Tongue (tissue), 2 donors: ENCODE results near the gene IRF6. TPM values are rescaled to one million over a fixed set of nuclear protein-coding genes. Genes with fewer than 3 reads are reported as not detected.
"Not testable (repeated sequence)": the region's sequence is repeated elsewhere in the genome, so short reads cannot be mapped to it uniquely, and the experiment has no call there.

Source experiments
- DNase-seq: peaks from one replicate; pipeline ENCODE4 v3.0.0-alpha.2; 2015
- total RNA-seq: library from RNA; depleted of rRNA; stranded (reverse); fragments of >200 nt; gene quantifications from one replicate; pipeline ENCODE4 v1.2.3, GENCODE V29; 2014

Gene IRF6
- total RNA-seq, 1 donor from 2014 or later, result 19.4 TPM

DNA sequence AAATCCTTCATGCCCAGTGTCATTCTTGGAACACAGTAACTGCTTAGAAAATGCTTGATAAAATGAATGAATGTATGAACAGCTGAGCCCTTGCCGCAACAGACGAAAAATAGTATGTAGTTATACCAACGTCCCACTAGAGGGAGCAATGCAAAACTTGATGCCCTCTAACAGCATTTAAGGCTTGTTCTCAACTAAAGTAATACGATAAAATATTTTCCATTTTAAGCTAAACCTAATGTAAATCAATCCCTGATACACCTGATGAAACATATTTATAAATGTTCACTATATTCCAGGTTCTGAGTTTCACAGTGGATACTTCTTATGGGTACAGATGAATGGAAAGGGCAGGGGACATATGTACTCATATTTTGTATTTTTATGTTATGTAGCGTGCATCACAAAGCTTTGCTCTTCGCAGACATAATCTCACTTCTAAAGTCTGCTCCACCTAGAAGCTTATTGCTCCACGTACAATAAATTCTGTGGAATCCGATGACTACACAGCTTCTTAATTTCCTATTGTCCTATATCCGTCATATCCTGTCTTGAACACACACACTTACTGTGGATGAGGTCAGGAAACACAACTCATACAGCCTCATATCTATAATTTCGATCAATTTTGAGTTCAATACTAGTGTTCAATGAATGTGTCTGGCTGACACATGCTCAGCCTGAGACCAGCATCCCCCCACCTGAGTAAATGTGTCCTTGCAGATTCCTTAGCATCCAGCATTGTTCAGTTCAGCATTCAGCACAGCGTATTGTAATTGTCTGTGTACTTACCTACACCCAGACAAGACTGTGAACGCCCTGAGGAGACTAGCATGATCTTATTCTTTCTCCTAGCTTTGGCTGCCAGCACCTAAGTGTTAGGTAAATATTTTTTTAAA lies 17.4 kb upstream of the IRF6 start:
- peak; percentile 79 for DNase-seq

DNA sequence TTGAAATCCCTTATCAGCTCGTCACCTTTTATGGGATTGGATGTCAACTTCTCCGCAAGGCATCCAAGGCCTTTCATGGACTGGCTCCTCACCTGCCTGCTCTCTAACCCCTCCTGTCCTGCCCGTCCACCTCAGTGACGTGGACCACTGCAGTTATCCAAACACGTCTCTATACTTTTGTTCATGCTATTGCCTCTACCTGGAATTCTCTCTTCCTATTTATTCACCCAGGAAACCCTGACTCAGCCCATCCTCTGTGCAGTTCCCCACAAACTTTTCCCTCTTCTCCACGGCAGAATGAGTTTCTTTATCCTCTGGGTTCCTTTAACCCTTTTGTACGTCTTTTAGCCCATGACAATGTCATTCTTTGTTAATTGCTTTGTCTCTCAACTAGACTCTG lies 16.8 kb upstream of the IRF6 start:
- DNase-seq, result no peak

DNA sequence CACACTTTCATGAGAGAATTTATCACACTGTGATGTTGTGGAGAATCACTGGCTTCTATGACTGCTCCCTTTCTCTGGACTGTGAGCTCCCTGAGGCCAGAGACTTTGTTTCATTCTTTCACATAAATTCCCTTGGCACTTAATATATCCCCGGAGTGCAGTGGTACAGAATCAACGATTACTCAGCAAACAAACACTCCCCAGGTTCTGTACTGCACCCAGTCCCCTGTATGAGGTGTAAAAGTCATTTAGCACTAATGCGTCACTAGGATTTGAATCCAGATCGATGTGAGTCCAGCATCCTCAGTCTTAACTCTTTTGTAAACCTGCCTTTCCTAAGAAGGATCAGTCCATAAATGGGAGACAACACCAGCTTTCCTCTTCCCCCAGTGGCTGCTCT lies 15.0 kb upstream of the IRF6 start:
- DNase-seq, result no peak

DNA sequence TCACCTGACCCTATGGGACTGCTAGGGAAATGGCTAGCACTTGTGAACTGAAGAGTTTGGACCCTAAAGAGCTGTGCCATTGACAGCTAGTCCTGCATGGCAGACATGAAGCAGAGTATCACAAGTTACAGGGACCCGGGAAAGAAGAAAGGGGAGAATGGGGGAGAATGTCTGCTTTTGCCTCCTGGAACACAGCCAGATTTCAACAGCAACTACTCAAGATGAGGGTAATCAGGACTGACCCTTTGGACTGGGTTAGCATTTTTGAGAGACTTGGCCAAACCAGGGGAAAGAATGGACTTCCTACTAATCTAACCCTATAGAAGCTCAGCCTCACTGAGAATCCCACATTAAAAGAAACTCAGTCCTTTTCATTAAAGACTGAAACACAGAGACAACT lies 13.1 kb upstream of the IRF6 start:
- DNase-seq, result no peak

DNA sequence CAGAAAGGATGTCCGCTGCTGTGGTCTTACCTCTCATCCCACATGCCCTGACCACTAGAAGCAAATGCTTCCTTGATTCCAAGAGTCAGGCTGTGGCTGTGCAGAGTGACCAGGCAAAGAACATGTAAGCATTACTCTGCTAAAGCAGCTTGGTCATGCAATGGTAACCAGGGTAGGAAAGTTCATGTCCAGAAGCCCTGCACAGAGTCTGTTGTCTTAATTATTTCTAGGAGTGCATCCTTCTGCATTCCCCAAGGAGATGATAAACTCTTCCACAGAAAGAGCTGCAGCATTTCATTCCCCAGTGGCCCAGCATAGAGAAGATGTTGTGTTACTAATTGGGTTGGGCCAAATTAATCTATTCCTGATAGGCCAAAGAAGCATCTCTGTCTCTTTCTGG lies 11.7 kb upstream of the IRF6 start:
- DNase-seq, result no peak

DNA sequence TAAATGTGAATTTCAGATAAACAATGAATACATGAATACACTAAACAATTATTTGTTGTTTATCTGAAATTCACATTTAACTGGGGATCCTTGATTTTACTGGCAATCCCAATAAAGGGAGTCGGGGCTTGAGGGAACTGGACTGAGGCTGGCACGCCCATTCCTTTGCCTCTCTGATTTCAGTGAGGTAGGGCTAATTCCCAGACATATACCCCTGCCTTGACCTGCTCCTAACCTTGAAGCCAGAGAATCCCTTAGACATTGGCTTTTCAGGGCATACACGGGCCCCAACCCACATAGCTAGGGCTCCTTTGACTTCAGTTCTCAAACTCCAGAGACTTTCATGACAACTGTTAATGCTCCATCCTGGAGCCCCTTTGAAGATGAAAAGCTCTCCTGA lies 11.0 kb upstream of the IRF6 start:
- no peak for DNase-seq

DNA sequence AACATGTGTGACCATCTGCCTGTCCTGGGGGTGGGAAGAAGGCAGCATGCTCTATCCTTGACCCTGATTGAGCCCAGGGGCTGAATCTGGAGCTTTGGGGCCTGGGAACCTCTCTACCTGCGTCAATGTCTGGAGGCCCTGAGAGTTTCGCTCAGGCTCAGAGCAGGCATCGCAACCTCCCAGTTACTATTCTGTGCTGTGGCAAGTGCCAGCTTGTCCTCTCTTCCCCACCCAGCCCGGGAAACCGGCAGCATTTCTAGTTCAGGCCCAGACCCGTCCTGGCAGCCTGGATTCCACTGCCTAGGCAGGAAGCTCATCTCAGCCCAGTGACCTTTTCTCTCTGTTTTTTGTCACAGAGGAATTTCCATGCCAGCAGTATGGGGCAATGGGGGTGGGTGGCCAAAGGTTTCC lies 10.0 kb upstream of the IRF6 start:
- DNase-seq, result peak; percentile 75

DNA sequence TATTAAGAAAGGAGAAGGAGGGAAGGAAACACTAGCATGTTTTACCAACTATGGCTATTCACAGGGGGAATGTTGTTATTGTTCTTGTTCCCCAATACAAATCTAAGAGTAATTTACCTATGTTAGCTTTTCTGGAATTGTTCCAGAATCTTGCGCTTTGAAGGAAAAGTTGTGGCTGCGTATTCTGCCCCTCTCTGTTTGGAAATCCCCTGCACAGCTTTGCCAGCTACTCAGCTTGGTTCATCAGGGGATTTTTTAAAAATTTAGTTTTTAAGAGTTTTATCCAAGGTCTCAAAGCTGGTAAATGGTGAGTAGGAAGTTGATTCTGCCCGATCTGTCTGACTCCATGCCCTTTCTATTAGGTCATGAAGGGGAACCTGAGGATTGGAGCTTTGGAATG lies 9.5 kb upstream of the IRF6 start:
- no peak for DNase-seq

DNA sequence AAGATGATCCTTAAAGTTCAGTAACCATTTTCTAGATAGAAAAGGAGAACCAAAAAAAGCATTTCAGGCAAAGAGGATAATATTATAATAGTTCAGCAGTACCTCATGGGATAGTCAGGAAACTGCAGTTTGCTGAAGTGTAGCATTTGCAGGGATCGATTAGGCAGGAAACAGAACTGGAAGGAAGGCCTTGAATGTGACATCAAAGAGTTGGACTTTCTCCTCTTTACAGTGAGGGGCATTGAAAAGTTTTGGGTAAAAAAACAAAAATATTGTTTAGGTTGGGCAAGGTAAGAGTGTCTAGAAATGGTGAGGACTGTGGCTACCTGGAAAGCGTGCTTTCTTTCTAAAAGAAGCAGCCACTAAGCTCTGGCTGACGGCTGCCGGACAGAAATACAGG lies 8.0 kb upstream of the IRF6 start:
- no peak for DNase-seq

DNA sequence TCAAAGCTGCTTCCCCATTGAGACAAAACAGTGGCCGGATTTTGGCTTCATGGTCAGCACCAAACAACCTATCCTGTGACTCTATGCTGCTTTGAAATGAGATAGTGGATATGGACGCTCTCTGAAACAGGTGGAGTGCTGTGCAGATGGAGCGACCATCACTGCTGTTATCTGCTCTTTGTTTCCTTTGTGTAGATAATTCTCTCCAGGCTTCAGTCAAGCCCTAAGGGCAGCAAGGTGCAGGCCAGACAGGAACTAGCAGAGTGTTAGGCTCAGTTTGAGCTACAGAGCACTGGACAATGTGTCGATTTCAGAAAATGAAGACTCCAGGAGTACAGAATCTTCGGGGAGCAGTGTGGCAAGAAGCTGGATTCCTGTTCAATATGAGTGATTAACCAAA lies 4.8 kb upstream of the IRF6 start:
- DNase-seq, result no peak

DNA sequence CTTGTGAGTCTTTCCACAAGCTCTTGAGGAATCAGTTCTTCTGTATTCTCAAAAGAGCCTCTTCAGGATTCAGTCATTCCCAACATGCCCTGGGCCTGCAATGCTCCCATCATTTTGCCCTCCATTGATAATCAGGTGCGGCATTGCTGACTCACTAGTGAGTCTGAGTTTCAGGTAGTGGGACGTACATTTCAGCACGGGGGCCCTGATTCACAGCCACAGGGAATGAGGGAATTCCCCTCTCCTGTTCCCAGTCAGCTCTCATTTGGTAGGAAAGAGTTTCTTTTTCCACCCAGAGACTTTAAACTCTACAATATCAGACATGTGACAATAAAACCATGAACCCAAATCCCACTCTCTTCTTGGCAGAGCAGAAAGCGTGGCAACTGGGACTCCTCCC lies 3.7 kb upstream of the IRF6 start:
- no peak for DNase-seq

DNA sequence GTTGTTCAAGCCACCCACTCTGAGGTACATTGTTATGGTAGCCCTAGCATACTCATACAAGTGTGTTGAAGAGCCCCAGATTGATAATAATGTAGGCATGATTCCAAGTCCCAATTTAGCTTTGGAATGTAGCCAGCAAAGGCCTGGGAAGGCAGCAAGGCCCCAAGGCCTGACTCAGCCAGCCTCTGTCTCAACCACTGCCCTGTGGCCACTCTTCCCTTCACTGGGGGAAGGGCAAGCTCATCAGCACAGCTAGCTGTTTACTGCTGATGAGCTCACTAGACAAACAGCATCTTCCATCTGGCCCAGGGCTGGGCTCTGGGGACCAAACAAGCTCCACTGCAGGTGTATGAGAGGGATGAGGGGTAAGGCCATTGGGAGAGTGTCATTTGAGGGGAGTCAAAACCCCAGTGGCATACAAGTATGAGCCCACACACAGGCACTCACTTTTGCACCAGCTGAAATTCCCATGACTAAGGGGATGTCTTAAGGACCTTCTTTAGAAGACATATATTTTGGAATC lies 2.2 kb upstream of the IRF6 start:
- peak; percentile 71 for DNase-seq

DNA sequence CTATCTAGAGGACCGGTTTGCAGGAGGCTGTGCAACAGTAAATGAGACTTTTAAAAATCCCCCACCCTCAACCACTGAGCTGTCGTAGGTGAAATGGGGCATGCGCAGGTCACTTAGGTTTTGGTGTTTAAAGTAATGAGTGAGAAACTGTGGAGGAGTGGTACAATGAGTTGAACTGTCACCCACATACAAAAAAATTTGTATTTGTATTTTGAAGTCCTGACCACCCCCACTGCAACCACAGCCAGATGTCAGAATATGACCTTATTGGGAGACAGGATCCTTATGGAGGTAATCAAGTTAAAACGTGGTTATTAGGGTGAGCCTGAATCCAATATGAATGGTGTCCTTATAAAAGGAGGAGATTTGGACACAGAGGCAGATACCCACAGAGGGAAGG lies 1.6 kb upstream of the IRF6 start:
- no peak for DNase-seq

DNA sequence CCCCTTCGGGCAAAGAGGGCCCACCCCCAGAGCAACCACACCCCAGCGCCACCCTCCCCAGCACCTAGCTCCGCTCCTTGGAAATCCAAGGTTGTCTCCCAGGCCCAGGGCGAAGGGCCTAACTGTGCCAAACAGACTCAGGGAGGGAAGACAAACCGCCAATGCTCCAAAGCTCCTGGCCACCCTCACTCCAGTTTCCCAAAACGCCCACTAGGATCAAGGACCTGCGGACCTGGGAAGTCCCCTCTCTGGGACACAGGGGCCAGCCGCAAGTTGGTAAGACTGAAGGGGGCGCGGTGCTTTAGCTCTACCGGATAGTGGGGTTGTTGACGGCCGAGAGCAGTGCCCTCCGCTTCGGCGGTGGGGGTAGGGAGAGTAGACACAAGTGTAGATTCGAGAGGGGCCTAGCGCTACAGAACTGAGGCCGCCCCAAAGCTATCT lies 581 bp downstream of the IRF6 start:
- DNase-seq, result no peak

DNA sequence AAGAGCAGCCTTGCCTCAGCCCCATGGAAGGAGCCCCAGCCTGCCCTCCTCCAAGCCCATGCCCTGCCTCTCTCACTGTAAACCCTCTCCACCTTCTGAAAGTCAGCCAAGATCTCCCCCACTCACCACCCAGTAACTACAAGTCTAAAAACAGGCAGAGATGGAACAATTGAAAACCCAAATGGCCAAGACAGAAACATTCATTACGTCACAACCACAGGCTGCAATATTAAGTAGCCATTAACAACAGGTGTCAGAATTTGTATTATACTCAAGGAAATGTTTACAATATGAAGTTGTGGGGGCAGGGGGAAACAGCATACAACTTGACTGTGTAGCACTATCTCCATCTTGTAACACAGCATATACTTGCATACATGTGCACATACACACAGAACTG lies 2.4 kb downstream of the IRF6 start:
- DNase-seq, result no peak

DNA sequence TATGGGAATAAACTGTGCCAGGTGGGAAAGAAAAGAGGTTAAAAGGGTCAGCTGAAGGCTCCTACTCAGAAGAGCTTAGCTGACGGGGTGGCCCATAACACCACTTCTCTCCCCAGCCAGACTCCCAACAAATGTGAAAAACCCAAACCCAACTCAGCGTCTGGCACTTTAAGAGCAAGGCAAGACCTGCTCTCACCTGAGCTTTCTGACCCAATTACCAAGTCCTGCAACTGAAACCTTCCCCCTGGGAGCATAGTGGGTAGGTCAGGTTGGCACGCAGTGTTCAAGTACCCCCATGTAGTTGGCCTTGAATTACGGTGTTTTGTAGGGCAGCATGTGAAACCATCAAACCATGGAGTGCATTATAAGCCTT lies 3.2 kb downstream of the IRF6 start:
- no peak for DNase-seq

DNA sequence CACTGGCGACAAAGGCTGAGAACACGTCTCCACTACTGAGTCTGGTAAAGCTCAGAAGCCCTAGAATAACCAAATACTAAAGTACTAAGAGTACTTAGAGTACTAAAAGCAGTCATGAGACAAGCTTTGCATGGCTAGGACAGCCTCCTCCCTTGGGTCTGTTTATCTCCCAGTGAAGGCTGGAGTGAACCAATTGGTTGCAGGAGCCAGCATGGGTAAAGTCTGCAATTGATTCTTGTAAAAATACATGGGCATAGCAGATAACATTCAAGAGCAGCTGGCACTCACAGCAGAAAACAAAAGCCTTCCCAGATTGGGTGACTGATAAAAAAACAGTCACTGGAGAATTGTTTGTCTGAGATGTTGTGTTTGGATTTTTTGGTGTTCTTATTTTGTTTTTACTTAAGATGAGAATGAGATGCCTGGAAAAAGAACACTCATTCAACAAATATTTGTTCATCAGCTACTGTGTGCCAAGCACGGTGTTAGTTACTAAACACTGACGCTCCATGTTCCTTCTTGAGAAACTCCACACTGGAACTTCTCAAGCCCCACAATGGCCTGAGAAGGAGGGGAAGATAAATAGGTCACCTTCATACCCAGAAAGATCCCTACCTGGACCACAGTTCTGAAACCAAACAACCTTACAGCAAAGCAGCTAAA lies 3.7 kb downstream of the IRF6 start:
- DNase-seq, result no peak

DNA sequence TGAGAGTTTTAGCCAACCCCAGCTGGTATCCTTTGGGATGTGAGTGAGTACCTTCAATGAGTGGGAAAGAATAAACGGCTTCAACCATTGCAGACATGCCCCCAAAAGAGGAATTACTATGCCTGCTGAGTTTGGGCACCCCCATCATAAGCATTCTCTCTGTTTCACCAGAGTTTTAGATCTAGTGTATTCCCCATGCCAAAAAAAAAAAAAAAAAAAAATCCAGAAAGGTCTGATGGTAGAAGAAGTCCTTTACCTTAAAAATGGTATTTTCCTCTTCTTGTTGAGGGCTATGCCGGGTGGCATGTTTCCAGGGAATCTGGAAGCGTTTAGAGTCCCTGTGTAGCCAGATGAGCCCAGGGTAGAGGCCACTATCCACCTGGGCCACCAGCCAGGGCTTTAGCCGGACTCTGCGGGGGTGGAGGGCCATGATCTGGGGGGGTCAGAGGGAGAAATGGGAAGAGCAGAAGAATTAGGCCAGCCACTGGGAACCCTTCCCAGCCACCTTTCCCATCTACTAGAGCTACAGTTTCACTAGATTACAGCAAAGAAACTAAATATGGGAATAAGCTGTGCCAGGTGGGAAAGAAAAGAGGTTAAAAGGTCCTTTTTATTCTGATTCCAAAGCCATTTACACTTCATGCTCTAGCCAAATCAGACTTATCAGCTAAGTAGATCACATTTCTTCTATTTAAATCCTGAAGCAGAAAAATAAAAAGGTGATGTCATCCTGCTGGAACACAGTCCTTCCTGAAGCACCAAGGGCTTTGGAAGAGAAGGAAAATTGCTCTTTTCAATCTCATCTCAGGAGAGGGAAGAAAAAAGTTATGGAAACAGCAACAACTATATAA lies 4.7 kb downstream of the IRF6 start:
- peak; percentile 45 for DNase-seq

DNA sequence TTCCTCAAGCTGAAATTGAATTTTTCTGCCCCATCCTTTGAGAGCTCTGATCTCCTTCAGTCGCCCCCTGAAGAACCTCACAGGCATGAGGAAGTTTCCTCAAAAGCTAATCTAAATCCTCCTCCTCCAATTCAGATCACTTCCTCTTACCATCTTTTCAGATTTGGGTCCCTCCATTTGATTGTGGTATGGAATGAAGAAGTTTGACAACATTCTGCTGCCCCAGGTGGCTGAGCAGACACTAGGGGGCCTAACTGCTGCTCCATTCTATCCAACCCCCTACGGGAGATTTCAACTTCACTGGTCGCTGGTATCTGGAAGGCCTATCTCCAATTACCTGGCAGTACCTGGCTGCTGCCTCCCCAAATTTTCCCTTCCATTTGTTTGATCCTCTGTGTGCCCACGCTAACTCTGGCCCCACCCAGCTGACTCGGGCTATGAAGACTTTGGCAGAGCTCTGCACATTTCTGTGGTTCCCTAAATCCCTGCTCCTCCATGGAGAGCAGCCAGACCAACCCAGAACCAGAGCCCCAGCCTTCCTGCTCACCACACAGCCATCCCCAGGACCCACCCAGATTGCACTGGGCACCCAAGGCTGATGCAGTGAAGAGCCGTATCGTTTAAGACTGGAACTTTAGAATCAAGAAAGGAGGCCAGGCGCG lies 7.8 kb downstream of the IRF6 start:
- no peak for DNase-seq

DNA sequence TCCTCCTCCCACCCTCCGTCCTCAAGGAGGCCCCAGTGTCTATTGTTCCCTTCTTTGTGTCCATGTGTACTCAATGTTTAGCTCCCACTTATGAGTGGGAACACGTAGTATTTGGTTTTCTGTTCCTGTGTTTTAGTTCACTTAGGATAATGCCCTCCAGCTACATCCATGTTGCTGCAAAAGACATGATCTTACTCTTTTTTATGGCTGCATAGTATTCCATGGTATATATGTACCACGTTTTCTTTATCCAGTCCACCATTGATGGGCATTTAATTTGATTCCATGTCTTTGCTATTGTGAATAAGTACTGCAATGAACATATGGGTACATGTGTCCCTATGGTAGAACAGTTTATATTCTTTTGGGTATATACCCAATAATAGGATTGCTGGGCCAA lies 12.2 kb downstream of the IRF6 start:
- not testable (repeated sequence) for DNase-seq

DNA sequence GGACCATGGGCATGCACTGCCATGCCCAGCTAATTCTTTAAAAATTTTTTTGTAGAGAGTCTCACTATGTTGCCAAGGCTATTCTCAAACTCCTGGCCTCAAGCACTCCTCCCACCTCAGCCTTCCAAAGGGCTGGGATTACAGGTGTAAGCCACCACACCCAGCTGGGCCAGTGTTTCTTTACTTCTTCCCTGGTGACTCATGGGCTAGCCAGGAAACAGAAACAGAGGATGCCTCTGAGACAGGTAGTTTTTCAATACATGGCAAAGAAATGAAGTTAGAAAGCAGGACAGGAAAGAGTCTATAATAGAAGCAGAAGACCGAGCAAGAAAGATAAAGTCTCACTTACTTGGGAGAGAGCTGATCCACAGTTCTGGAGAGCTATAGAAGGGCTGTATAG lies 14.0 kb downstream of the IRF6 start:
- DNase-seq, result no peak
